ENCODE results near the gene FOXD2.
A peak's percentile ranks its signal among the peaks of the same experiment; 100 is the strongest.

FOXD2 gene

DNA sequence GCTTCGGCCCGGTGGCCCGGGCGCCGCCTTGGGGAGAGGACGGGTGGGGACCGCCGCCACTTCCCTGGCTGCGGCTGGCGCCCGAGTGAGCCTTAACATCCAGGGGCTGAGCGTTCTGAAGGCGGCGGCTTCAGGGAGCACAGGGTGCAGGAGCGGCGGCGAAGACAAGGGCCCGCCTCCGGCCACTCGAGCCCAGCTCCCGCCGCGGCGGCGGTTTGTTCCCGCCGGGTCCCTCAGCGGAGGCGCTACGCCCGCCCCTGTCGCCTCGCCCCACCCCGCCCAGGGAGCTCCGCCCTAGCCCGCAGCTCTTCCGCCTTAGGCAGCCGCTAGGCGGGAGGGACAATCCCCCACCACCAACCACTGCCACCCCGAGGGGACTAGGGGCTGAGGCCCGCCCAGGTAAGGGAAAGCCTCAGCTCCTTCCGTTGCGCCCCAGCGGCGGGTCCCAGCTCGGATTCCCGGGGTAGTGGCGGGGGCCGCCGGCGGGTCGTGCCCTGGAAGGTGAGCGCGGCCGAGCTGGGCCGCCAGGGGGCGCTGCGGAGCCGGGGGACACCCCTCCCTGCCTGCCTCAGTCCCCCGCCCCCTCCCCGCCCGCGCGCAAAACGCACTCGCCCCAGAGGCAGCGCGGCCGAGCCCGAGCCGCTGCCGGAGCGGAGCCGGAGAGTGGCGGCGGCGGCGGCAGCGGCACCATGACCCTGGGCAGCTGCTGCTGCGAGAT, at the start of gene FOXD2:
FOXD2 (plus strand) TSS at position 598 of the 718 bp plus-strand sequence; CDS start at position 690, 92 bp downstream.
- peak; percentile 48 for DNase-seq (ENCODE audit: low read depth)

DNA sequence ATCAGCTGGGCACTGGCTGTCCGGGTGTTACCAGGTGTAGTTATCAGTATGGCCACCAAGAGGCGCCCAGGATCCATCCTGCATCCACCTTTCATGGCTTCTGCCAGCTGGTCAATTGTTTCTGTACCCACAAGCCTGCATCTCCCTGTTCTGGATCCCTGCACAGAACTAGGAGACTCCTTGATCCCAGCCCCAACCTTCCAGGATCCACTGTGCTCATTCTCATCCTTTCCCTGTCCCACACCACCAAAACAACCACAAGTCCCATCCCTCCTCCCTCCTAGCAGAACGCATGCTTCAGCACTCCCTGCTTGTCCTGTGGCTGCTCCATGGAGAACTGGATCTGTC, 49.0 kb upstream of the FOXD2 start:
- peak; percentile 28 for DNase-seq (ENCODE audit: low read depth)

DNA sequence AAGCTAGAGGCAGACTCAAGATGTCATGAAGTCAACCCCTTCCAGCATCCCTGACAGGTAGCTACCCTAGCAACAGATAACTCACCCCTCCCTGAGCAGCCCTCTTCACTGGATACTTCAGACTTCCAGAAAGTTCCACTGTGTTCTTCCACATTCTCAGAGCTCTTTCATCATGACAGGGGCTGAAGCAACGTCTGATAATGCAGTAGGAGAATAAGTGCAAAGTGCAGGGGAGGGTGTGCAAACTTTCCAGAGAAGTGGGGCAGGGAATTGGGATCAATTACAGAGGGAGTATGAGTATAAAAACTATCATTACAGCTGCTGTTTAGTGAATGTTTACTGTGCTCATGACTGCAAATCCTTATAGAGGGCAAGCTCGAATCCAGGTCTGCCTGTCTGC, 48.1 kb upstream of the FOXD2 start:
- DNase-seq (ENCODE audit: low read depth): no peak

DNA sequence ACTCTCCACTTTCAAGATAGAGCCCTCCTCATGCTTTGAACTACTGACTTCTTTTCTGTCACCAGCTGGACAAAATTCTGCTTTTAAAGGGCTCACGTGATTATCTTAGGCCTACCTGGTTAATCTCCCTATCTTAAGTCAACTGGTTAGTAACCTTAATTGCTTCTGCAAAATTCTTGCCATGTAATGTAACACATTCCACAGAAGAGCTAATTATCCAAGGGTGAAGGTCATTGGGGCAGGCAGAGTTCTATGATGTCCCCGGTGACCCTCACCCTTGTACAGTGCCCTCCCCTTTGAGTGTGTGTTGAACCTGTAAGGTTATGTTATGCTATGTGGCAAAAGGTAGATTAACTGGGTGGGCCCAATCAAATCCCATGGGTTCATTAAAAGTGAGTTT, 47.0 kb upstream of the FOXD2 start:
- DNase-seq (ENCODE audit: low read depth): no peak

DNA sequence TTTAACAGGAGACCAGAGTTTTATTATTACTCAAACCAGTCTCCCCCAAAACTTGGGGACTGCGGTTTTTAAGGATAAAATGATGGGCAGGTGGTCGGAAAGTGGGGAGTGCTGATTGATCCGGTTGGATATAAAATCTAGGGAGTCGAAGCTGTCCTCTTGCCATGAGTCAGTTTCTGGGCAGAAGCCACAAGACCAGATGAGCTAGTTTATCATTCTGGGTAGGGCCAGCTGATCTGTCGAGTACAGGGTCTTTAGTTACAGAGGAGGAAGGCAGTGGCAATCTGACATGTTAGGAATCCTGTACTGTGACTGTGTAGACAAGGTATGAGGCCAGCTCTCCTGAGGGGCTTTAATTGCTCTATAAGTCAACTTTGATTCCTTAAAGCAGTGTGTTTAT, 44.7 kb upstream of the FOXD2 start:
- DNase-seq (ENCODE audit: low read depth): no peak

DNA sequence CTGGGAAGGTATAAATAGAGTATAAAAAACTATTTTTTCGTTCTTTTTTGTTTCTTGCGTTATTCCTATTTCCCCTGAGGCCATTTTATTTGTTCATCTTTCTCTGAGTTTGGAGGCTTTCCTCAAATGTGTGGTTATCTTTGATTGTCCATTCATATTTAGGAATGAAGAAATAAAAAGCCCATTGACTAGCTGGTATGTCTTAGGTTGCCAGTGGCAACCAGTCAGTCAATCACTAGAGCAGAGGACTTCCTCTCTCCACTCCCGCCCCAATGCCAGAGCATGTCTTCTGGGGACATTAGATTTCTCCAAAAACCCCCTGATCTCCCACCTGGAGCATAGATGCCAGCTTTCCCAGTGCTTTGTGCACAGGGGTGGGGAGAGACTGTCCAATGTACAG, 42.4 kb upstream of the FOXD2 start:
- no peak for DNase-seq (ENCODE audit: low read depth)

DNA sequence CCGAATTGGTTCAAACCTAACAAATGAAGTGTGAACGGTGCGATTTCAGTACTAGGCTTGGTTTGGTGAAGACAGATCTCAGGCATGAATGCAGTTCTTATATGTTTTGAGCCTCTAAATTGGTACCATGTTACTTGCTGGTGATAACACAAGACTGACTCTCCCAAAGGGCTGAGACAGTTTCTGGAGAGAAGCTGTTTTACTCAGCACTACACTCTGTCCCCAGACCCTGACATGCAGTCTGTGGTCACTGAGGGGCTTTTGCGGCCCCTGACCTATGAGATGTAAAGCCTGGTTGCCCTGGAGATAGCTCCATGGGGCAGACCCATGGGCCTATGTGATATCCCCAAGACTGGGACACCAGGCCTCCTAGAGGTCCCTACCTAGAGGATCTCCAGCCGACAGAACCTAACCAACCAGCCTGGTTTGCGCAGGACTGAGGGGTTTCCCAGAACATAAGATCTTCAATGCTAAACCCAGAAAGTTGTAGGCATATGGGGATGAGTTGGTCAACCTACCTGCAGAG, 41.1 kb upstream of the FOXD2 start:
- DNase-seq (ENCODE audit: low read depth): no peak

DNA sequence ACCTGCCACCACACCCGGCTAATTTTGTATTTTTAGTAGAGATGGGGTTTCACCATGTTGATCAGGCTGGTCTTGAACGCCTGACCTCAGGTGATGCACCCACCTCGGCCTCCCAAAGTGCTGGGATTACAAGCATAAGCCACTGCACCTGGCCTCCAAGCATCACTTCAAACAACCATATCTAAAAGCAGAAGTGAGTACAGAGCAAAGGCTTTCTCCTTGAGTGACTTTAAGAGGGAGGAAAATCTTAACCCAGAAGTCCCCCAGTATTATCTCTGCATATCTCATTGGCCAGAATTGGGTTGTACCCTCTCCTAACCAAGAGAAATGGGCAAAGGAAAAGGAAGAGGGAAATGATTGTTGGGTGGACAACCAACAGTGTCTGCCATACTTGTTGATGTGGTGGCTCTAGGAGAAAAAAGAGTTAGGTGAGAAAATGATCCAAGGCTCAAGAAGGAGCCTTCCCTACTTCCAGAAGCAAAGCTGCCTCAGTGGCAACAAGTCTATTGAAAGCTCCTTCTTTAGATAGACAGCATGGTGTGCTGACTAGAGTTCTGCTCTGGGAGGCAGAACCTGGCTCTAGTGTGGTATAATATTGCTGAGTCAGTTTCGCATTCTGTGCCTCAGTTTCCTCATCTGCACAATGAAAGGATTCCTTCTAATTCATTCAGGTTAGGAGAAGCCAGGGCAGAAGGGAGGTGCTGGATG, 38.6 kb upstream of the FOXD2 start:
- DNase-seq (ENCODE audit: low read depth): no peak

DNA sequence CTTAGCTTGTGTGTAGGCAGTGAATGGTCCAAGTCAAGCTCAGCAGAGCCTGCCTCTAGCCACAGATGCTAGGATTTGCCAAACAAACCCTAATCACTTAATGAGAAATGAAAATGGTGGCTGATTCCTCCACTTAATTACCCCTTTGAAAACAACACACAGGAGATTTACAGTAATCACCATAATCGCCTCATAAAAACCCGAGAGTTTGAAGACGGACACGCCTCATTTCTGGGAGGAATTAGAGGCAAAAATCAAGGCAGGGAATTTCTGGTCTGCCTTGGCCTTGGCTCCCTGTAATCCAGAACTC, 38.0 kb upstream of the FOXD2 start:
- DNase-seq (ENCODE audit: low read depth): no peak

DNA sequence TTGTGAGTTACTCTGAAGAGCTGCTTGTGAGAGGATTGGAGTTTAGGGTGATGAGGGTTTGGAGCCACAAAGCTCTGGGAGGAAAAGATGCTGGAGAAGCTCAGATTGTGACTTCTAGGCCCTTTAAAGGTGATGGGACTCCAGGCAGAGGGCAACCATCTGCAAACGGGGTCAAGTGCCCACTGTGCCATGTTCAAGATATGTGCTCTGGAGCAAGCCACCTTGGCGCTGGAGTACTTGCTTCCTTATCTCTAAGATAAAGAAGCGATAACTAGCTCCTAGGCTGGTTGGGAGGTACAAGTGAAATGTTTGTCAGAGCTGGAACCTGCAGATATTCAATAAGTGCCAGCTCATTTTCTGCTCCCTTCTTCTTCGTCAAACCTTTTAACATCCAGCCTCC, 36.1 kb upstream of the FOXD2 start:
- no peak for DNase-seq (ENCODE audit: low read depth)

DNA sequence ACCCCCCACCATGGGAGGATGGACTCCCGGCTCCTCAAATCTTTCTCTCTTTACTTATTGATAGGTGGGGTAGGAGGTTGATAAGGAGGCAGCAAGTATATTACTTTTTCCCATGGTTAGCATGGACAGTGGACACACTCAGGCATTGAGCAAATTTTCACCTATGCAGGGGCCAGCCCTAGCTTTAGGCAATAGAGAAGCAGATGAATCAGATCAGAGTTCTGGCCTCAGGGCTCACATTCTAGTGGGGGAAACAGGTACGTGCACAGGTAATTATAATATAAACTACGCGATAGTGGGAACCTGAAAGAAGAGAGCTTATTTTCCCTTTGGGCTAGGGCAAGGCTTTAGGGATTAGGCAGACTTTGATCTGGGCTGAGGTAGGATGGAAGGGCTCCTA, 35.3 kb upstream of the FOXD2 start:
- no peak for DNase-seq (ENCODE audit: low read depth)

DNA sequence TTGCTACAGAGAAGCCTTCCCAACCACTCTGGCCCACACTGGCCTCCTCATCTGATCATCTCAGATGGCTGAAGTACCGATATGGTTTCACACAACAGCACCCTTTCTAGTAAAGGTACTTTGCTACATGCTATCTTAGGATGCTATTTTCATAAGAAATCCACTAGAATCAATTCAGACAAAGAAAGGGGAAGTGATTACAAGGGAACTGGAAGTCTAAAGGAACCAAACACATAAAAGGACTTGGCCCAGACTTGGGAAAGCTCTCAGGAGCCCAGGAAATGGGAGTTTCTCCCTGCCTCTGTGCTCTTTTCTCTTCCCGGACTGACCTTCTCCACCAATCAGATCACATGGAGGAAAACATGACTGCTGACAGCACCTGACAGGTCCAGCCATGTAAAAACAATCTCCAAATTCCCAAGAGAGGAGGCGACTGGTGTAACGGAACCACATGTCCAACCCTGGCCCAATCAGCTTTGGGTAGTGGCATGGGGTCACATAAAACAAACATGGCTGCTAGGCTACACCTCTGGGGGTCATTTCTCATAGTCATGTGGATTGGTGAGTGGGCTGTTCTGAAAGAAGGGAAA, 34.4 kb upstream of the FOXD2 start:
- no peak for DNase-seq (ENCODE audit: low read depth)

DNA sequence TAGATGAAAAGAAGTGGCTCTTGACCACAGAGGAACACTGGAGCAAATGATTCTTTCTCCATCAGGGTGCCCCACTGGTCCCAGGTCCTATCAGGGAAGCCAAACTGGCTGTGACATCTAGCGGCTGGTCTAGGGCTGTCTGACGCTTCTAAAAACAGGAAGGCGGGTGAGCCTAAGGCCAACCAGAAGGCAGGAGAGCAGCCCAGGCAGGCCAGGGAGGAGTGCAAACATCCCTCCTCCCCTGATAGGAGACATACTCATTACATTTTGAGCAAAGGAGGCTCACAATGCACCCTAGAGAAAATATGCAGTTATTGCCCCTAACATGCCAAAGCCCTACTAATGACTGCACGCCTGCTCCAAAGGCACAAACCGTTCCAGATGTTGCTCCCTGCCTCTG, 32.1 kb upstream of the FOXD2 start:
- no peak for DNase-seq (ENCODE audit: low read depth)

DNA sequence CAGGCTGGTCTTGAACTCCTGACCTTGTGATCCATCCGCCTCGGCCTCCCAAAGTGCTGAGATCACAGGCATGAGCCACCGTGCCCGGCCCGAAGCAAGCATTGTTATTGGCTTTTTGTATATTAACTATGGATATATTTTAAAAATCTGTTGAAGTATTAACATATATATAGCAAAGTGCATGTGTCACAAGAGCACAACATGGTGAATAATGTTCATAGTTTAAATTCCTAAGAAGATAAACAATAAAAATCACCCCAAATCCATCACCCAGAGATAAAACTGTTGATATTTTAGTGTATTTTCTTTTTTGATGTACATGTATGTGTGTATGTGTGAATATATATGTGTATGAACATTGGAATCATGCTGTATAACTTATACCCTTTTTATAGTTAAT, 30.9 kb upstream of the FOXD2 start:
- no peak for DNase-seq (ENCODE audit: low read depth)

DNA sequence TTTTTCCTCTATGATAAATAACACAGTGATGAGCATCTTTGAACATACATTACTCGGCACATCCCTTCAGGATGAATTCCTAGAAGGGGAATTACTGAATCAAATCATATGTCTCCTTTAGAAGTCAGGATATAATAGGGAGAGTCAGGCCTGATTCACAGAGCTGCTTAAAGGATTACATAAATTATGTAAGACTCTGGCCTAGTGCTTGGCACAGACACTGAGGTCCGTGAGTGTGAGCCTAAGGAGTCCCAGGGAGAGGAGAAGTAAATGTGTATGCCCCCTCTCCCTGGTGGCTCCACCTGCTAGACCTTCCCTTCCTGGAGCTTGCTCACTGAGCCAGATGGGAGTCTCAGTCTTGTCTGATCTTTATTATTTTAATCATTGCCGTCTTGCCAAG, 30.4 kb upstream of the FOXD2 start:
- no peak for DNase-seq (ENCODE audit: low read depth)

DNA sequence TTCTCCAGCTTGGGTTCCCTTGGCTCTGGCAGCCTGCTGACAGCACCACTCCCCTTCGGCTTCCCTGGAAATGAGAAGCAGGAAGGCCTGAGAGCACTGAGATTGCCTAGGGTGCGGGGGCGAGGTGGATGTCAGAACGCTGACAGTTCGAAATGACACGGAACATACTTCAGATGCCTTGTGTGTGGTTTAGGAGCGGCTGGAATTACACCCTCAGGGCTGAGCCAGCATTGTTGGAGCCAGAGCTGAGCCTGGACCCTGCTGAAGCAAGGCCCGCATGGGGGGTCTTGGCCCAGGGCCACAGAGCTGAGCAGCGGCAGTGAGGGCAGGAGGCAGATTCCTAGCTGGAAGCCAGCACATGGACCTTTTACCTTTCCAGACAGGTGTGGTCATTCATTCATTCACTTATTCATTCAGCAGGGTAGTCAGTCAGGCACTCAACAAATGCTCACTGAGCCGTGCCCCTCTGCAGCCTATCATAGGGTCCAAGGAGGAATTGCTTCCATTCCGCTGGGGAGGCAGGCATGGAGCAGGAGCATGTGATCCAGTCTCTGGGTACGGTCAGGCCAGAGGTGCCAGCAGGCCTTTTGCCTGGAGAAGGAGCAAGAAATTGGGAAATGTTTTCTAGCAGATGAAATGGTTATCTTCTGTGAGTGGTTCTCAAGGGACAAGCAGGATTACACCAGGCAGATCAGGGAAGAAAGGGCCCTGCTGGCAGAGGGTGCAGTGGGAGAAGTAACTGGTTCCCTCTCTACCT, 28.4 kb upstream of the FOXD2 start:
- DNase-seq (ENCODE audit: low read depth): no peak

DNA sequence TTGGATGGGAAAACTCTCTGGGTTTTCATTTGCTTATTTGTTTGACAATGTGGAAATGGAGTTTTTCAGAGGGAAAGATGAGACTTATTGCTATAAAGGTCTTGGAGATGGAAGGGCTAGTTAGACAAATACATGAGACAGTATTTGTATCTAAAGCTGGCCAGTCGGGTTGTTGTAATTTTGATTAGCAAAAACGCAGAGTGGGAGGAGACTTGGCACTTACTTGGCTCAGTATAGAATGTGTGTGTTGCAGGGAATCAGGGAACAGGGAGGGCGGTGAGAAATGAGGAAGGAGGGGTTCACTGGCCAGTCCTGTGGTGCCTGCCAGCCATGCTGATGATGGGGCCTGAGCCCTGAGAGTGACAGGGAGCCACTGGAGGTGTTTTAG, 27.8 kb upstream of the FOXD2 start:
- DNase-seq (ENCODE audit: low read depth): no peak

DNA sequence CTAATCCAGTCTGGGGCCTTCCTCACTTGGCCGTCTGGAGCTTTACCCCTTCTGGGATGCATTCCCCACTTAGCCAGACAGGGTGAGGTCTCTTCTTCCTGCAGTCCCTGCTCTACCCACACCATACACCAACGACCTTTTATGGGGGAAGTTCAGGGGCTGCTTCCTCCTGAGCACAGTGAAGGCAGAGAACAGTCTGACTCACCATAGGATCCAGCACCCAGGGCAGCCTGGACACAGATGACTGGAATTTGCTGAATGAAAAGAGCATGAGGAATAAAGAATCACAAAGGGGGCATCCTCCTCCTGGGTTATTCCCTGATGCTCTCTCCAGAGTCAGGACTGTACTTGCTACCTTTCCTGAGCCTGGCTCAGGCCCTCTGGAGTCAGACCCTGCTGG, 26.4 kb upstream of the FOXD2 start:
- no peak for DNase-seq (ENCODE audit: low read depth)

DNA sequence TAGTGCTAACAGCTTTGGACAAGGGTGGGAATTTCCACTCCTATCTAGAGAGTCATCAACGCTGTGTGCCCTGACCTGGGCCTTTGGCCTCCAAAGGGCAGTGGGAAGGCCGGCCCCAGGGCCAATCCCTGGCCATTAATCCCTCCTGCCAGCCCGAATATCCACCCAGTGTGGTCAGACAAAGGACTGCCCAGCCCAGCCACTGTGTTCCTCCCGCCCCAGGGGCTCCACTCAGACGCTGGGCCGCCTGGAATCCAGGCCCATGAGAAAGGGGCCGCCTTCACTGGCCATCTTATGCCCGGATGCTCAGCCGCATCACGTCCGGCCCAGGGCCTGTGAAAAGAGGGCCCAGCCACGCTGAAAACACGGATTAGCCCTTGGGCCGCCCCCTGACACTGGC, 25.4 kb upstream of the FOXD2 start:
- DNase-seq (ENCODE audit: low read depth): no peak

DNA sequence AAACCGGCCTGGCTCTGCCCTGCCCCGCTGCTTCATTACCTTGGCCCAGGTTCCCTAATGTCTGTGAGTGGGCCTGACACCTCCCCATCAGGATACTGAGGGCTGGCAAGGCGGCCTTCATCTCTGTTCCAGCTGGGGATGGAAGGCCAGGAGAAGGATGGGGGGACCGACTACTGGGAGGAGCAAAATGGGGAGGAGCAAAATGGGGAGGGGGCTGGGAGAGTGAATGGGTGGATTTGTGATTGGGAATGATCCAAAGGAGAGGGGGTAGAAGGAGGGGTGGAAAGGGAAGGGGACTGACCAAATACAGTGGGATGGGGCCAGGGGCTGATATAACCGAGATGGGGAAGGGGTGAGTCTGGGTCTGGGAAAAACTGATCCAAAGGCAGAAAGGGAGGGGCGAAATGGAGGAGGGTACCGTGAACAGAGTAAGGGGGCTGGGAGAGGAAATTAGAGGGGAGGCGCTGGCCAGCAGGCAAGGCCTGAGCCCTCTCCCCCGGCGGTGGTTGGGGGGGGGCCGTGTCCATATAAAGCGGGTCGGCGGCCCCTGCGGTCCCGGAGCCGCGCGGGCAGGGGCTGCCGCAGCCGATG, 22.0 kb upstream of the FOXD2 start, which contains the start of gene FOXE3:
FOXE3 (plus strand) TSS at position 558 of the 591 bp plus-strand sequence; CDS start at position 589, 31 bp downstream.
- DNase-seq (ENCODE audit: low read depth): no peak

DNA sequence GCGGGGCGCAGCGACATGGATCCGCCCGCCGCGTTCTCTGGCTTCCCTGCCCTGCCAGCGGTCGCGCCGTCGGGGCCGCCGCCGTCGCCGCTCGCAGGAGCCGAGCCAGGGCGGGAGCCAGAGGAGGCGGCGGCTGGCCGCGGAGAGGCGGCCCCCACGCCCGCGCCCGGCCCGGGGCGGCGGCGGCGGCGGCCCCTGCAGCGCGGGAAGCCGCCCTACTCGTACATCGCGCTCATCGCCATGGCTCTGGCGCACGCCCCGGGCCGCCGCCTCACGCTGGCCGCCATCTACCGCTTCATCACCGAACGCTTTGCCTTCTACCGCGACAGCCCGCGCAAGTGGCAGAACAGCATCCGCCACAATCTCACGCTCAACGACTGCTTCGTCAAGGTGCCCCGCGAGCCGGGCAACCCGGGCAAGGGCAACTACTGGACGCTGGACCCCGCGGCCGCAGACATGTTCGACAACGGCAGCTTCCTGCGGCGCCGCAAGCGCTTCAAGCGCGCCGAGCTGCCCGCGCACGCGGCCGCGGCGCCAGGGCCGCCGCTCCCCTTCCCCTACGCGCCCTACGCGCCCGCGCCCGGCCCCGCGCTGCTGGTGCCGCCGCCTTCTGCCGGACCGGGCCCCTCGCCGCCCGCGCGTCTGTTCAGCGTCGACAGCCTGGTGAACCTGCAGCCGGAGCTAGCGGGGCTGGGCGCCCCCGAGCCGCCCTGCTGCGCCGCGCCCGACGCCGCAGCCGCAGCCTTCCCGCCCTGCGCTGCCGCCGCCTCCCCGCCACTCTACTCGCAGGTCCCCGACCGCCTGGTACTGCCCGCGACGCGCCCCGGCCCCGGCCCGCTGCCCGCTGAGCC, 21.3 kb upstream of the FOXD2 start:
- DNase-seq (ENCODE audit: low read depth): no peak

Data from stromal cell of bone marrow (primary cell).